GM21360 (cell line): ENCODE data around the gene KRTAP9-8.
"Not testable (repeated sequence)": the region's sequence is repeated elsewhere in the genome, so short reads cannot be mapped to it uniquely, and the experiment has no call there.

Experiments
- ATAC-seq: cut with Tn5 transposase; IDR thresholded peaks from one replicate; pipeline ENCODE4 v1.9.1; 2021; ENCODE audit warnings: mild to moderate bottlenecking, moderate library complexity; ENCODE audit not compliant: unreplicated experiment

The KRTAP9-8 gene

DNA sequence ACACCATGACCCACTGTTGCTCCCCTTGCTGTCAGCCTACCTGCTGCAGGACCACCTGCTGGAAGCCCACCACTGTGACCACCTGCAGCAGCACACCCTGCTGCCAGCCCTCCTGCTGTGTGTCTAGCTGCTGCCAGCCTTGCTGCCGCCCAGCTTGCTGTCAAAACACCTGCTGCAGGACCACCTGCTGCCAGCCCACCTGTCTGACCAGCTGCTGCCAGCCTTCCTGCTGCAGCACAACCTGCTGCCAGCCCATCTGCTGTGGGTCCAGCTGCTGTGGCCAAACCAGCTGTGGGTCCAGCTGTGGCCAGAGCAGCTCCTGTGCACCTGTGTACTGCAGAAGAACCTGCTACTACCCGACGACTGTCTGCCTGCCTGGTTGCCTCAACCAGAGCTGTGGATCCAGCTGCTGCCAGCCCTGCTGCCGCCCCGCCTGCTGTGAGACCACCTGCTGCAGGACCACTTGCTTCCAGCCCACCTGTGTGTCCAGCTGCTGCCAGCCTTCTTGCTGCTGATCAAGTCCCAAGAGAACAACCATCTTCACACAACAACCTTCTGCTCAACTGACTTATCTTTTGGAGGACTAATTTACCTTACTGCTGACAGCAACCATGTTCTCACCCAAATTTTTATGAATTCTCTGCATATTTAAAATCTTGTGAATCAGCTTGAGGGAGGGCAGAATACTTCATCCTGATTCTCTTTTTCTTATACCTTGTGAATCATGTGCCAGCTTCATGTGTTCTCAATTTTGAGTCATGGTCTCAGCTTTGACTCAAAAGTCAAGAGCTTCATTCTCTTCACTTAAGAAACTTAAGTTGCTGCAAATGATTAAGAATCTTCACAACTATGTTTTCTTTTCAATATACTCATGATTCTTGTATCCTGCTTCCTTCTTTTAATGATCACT is 17.8 kb downstream of the KRTAP9-8 start, which contains the start of gene KRTAP9-9:
TSS of gene KRTAP9-9 (plus strand) at position 4 of the 910 bp plus-strand sequence.
- ATAC-seq: not testable (repeated sequence)

DNA sequence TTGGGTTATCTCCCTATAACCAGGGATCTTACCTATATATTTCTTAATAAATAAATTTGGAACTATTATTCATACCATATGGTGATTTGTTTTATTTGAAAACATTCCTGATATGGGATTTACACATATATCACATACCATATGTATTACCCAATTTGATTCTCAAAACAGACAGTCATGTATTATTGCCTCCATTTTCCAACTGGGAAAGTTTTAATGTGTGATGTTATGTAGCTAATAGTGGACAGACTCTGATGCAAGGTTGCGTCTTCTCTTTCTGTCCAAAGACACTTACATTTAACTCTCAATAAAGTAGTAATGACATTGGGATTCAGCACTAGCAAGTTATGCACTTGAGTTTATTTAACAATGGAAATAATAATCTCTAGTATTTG is 18.5 kb downstream of the KRTAP9-8 start:
- ATAC-seq: no peak

DNA sequence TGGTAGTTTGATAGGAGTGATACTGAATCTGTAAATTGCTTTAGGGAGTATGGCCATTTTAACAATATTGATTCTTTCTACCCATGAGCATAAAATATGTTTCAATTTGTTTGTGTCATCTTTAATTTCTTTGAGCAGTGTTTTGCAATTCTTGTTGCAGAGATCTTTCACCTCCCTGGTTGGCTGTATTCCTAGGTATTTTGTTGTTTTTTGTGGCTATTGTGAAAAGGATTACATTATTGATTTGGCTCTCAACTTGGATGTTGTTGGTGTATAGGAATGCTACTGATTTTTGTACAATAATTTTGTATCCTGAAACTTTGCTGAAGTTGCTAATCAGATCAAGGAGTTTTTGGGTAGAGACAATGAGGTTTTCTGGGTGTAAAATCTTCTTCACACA is 20.6 kb downstream of the KRTAP9-8 start:
- no peak for ATAC-seq

- ATAC-seq: no peak
Measured at GRCh38 chr17:41263212-41263611, 25.4 kb downstream of the KRTAP9-8 start.

- ATAC-seq: no peak
Measured at GRCh38 chr17:41264599-41264998, 26.8 kb downstream of the KRTAP9-8 start.

DNA sequence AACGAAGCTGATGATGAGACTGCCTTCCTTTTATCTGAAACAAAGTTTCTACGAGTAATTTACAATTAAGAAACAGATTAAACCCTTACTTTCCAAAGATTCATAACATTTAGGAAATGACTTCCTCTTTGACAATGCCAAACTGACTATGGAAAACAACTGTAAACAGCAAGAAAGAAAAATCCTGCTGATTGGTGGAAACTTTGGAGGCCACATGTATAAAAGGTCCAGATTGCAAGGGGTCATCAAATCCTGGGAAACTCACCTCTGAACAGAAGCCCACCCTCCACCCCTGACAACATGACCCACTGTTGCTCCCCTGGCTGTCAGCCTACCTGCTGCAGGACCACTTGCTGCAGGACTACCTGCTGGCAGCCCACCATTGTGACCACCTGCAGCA is 27.3 kb downstream of the KRTAP9-8 start, which contains the start of gene KRTAP9-6:
TSS of gene KRTAP9-6 (plus strand) at position 301 of the 400 bp plus-strand sequence. CDS start at position 301, 0 bp downstream.
- no peak for ATAC-seq

DNA sequence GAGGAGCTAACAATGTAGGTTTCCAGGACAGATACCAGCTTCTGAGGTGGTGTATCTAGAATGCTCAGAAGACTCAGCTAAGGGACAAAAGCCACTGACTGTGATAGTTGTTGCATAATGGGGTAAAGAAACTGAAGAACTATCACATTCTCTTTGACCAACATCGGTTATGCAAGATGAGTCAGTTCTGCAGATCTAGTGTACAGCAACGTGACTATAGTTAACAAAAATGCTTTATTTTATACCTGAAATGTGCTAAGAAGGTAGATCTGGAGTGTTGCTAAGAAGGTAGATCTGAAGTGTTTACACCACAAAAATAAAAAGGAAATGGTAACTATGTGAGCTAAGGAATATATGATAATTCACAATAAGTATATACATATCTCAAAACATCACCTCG is 29.9 kb downstream of the KRTAP9-8 start:
- no peak for ATAC-seq

GRCh38 chr17:41271323-41271722 is 33.5 kb downstream of the KRTAP9-8 start:
- ATAC-seq: not testable (repeated sequence)

DNA sequence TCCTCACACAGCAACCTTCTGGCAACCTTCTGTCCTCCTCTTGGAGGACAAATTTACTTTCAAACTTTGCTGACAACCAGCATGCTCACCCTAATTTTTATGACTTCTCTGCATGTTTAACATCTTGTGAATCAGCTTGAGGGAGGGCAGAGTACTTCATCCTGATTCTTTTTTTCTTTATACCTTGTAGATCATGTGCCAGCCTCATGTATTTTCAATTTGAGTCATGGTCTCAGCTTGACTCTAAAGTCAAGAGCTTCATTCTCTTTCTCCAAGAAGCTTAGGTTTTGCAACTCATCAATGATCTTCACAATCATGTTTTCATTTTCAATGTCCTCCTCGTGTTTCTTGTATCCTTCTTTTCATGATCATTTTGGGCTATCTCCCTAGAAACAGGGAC is 34.1 kb downstream of the KRTAP9-8 start:
- ATAC-seq: no peak

- ATAC-seq: not testable (repeated sequence)
Measured at GRCh38 chr17:41275648-41276190, 37.9 kb downstream of the KRTAP9-8 start, which contains the start of gene KRTAP9-7. TSS of gene KRTAP9-7 (plus strand) at chr17:41275698. CDS start at chr17:41275698, 0 bp downstream.

DNA sequence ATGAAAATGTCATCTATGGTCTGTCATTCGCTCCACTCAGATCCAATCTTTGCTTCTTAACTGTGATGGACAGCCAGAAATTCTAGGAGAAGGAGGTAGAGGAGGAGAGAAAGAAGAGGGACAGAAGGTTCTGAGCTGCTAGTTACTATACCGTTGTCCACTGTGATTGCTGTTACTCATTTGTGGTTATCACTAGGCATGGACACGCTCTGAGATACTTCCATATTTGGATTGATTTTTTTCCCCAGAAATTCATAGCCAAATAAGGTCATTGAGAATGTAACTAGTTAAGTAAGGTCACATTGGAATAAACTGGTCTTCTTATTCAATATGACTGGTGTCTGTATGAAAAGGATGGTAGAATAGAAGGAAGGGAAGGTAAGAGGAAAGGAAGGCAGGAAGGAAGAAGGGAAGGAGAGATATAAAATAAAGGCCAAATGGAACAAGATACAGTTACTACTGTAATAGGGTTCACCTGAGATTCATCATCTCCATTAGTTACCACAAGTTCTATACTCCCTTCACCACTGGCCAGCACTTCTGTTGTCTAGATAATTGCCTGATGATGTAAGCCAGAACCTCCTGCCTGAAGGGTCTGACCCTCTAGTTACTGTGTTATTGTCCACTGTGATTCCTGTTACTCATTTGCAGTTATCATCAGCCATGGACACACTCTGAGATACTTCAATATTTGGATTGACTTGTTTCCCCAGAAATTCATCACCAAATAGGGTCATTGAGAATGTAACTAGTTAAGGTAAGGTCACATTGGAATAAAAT is 40.6 kb downstream of the KRTAP9-8 start:
- ATAC-seq: no peak

DNA sequence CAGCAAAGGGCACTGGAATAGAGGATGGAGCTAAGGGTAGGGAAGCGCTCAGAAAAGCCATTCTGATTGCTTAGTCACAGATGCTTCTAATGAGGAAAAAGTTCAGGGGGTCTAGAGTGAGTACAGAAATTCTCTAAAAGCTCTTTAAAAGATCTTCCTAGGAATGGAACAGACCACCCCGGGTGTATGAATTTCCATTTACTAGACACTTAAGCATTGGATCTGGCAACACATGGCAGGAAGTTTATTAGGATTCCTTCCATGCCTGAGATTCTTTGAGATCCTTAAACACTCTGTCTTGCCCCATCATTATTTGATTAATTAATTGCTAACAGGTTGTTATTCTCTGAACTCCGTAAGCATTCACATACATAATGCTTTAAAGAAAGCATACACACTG is 46.2 kb downstream of the KRTAP9-8 start:
- no peak for ATAC-seq

GRCh38 chr17:41284546-41284945 is 46.7 kb downstream of the KRTAP9-8 start:
- ATAC-seq: no peak

DNA sequence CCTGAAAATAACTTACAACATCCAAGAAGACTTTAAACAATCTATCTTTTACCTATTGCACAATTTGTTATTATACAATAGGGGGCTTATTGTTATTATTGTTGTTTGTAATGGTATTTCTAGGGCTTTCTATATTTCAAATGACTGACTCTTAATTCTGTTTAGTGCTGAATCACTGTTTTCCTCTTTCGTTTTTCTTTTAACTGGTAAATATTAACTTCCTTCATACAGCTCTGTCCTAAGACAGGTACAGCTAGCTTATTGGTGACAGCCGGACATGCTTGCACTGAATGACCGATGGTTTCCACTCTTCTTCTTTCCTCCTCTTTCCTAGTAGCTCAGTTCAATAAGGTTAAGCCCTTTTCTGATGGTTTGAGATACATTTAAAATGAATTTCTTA is 49.3 kb downstream of the KRTAP9-8 start:
- no peak for ATAC-seq
